ENCODE results near the gene WRAP73.

- no peak for TF ChIP-seq POLR2A (IDR thresholded peaks at IDR 0.05)
- TF ChIP-seq CTCF (IDR thresholded peaks at IDR 0.05) = no peak
Observed at GRCh38 chr1:3672231-3672970, 22.5 kb upstream of the WRAP73 start.
